ENCODE data around the gene SMG5.
A peak's percentile ranks its signal among the peaks of the same experiment; 100 is the strongest.

The SMG5 gene

GRCh38 chr1:156293098-156293434 lies 10.4 kb upstream of the SMG5 start (continued):
- TF ChIP-seq ZNF433 (tag by site-specific recombination; IDR thresholded peaks at IDR 0.05; ENCODE audit: low read depth), result no peak
- TF ChIP-seq, protein P1, sequence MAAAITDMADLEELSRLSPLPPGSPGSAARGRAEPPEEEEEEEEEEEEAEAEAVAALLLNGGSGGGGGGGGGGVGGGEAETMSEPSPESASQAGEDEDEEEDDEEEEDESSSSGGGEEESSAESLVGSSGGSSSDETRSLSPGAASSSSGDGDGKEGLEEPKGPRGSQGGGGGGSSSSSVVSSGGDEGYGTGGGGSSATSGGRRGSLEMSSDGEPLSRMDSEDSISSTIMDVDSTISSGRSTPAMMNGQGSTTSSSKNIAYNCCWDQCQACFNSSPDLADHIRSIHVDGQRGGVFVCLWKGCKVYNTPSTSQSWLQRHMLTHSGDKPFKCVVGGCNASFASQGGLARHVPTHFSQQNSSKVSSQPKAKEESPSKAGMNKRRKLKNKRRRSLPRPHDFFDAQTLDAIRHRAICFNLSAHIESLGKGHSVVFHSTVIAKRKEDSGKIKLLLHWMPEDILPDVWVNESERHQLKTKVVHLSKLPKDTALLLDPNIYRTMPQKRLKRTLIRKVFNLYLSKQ (tag by site-specific recombination; IDR thresholded peaks at IDR 0.05; ENCODE audit: borderline replicate concordance), result no peak

- H3K9me3 ChIP-seq (ENCODE audit: control insufficient read depth, insufficient read depth, low read depth, low read length), result no peaks in the 10 kb centered on the region
- CTCF ChIA-PET, result interaction anchor here (0.5 to 0.7 kb wide), 2 partner anchors 66 to 557 kb away, joined by 3 read pairs; no protein-coding TSS in a partner anchor
- POLR2A ChIA-PET, result interaction anchor here (1.4 kb wide), 1 partner anchor 8 kb away, joined by 8 read pairs; the partner anchor contains the start of gene SMG5
- H3K4me3 ChIP-seq (ENCODE audit: low read depth, low read length), result peak overlapping the region; percentile 40
- peaks cover 3% of the 10 kb centered on the region; the same call in 1 of the 2 replicates for H3K4me1 ChIP-seq (ENCODE audit: control insufficient read depth, insufficient read depth, low read length)
- peak overlapping the region; percentile 28; the same call in 1 of the 2 replicates for H3K27ac ChIP-seq (ENCODE audit: extremely low read depth, low read depth, low read length)
- H3K36me3 ChIP-seq (ENCODE audit: control insufficient read depth in 2 of 2, insufficient read depth in 1 of 2, low read length in 2 of 2), result peaks cover 4 to 50% of the 10 kb centered on the region in 2 experiments; a peak in 2 of 3 replicates
- no peak for TF ChIP-seq ZNF16 (tag by site-specific recombination; IDR thresholded peaks at IDR 0.05; ENCODE audit: low read depth)
- TF ChIP-seq PRDM1 (tag by site-specific recombination; IDR thresholded peaks at IDR 0.05), result no peak
- TF ChIP-seq ZNF24 (tag by site-specific recombination; IDR thresholded peaks at IDR 0.05), result no peak
- peak; percentile 59 for TF ChIP-seq ZBTB17 (tag by site-specific recombination; IDR thresholded peaks at IDR 0.05)
- TF ChIP-seq SP2 (tag by site-specific recombination; IDR thresholded peaks at IDR 0.05), result peak; percentile 63
- peak; percentile 29; the same call in 1 of the 2 replicates for TF ChIP-seq GLIS2 (tag by site-specific recombination; IDR thresholded peaks at IDR 0.05)
- TF ChIP-seq, protein P2, sequence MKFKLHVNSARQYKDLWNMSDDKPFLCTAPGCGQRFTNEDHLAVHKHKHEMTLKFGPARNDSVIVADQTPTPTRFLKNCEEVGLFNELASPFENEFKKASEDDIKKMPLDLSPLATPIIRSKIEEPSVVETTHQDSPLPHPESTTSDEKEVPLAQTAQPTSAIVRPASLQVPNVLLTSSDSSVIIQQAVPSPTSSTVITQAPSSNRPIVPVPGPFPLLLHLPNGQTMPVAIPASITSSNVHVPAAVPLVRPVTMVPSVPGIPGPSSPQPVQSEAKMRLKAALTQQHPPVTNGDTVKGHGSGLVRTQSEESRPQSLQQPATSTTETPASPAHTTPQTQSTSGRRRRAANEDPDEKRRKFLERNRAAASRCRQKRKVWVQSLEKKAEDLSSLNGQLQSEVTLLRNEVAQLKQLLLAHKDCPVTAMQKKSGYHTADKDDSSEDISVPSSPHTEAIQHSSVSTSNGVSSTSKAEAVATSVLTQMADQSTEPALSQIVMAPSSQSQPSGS (tag by site-specific recombination; IDR thresholded peaks at IDR 0.05; ENCODE audit: low read depth), result no peak
- TF ChIP-seq ZBTB21 (tag by site-specific recombination; IDR thresholded peaks at IDR 0.05), result no peak
- TF ChIP-seq ZNF510 (tag by site-specific recombination; IDR thresholded peaks at IDR 0.05; ENCODE audit: insufficient replicate concordance), result no peak
- TF ChIP-seq ZNF660 (tag by site-specific recombination; IDR thresholded peaks at IDR 0.05), result no peak
- no peak for TF ChIP-seq ZNF626 (tag by site-specific recombination; IDR thresholded peaks at IDR 0.05)
- TF ChIP-seq ZNF837 (tag by site-specific recombination; IDR thresholded peaks at IDR 0.05), result no peak
- TF ChIP-seq ZBTB10 (tag by site-specific recombination; IDR thresholded peaks at IDR 0.05), result no peak
- no peak for TF ChIP-seq ZXDB (tag by site-specific recombination; IDR thresholded peaks at IDR 0.05)
- peak; percentile 34; the same call in 1 of the 2 replicates for TF ChIP-seq KLF9 (tag by site-specific recombination; IDR thresholded peaks at IDR 0.05; ENCODE audit: low read depth)
- no peak for TF ChIP-seq ZNF404 (tag by site-specific recombination; IDR thresholded peaks at IDR 0.05)
- peak; percentile 14; the same call in 1 of the 2 replicates for TF ChIP-seq KLF8 (tag by site-specific recombination; IDR thresholded peaks at IDR 0.05)
- no peak for TF ChIP-seq ZNF362 (tag by site-specific recombination; IDR thresholded peaks at IDR 0.05)
- 0 out of 2 replicates have a peak, but pooled peaks have one; percentile 54 for TF ChIP-seq TRIM28 (IDR thresholded peaks at IDR 0.05; ENCODE audit: borderline replicate concordance, low read length)
- TF ChIP-seq ZFHX2 (tag by site-specific recombination; conservative IDR thresholded peaks at IDR 0.05), result 0 out of 2 replicates have a peak, but pooled peaks have one; percentile 17
- no peak for TF ChIP-seq ZNF10 (tag by site-specific recombination; IDR thresholded peaks at IDR 0.05)
- peak; percentile 37; the same call in 1 of the 2 replicates for TF ChIP-seq SP3 (tag by site-specific recombination; IDR thresholded peaks at IDR 0.05)
- peak; percentile 48 for TF ChIP-seq ZNF335 (tag by site-specific recombination; conservative IDR thresholded peaks at IDR 0.05)
- TF ChIP-seq ZNF223 (tag by site-specific recombination; IDR thresholded peaks at IDR 0.05), result no peak
- peak; percentile 80 for TF ChIP-seq ZNF600 (tag by site-specific recombination; IDR thresholded peaks at IDR 0.05)
- no peak for TF ChIP-seq ZNF529 (tag by site-specific recombination; IDR thresholded peaks at IDR 0.05; ENCODE audit: insufficient replicate concordance)
Observed at GRCh38 chr1:156291226-156292061, 8.8 kb upstream of the SMG5 start.

All from HEK293 (cell line).